Neural progenitor cell (in vitro differentiated cells): ENCODE data around the gene HAND2. TPM values are rescaled to one million over a fixed set of nuclear protein-coding genes. Genes with fewer than 3 reads are reported as not detected.

Experiments used
- DNase-seq: peaks from one replicate; pipeline ENCODE4 v3.0.0-alpha.2; 2016; ENCODE audit warnings: low spot score
- H2AFZ ChIP-seq: fragments of 200-600 bp; sonication (generic); replicated peaks from 2 replicates; pipeline ENCODE4 v1.6.1; 2016; ENCODE audit warnings: antibody characterized with exemption
- H3F3A ChIP-seq: fragments of 200-600 bp; sonication (generic); 2 replicates; pipeline ENCODE4 v1.6.1; 2016; ENCODE audit warnings: antibody characterized with exemption, low read depth
- H3K27ac ChIP-seq: fragments of 200-600 bp; sonication (generic); 2 replicates; pipeline ENCODE4 v1.5.1; 2016; ENCODE audit warnings: mild to moderate bottlenecking
- H3K27me3 ChIP-seq: fragments of 200-600 bp; sonication (generic); 2 replicates; pipeline ENCODE4 v1.6.1; 2016; ENCODE audit warnings: mild to moderate bottlenecking, moderate library complexity
- H3K36me3 ChIP-seq: fragments of 200-600 bp; sonication (generic); 2 replicates; pipeline ENCODE4 v1.5.1; 2016
- H3K4me1 ChIP-seq: fragments of 200-600 bp; sonication (generic); 2 replicates; pipeline ENCODE4 v1.6.1; 2016; ENCODE audit warnings: mixed run types
- H3K4me2 ChIP-seq: fragments of 200-600 bp; sonication (generic); 2 replicates; pipeline ENCODE4 v1.6.1; 2016
- H3K4me3 ChIP-seq: fragments of 200-600 bp; sonication (generic); 2 replicates; pipeline ENCODE4 v1.5.1; 2016
- H3K79me2 ChIP-seq: fragments of 200-600 bp; sonication (generic); 2 replicates; pipeline ENCODE4 v1.6.1; 2016; ENCODE audit warnings: low read depth
- H3K9ac ChIP-seq: fragments of 200-600 bp; sonication (generic); 2 replicates; pipeline ENCODE4 v1.6.1; 2016
- H3K9me3 ChIP-seq: fragments of 200-600 bp; sonication (generic); 2 replicates; pipeline ENCODE4 v1.5.1; 2016; ENCODE audit warnings: low read depth
- H4K20me1 ChIP-seq: fragments of 200-600 bp; sonication (generic); 2 replicates; pipeline ENCODE4 v1.6.1; 2016; ENCODE audit warnings: low read depth
- H3K27ac Mint-ChIP-seq: 3 replicates; pipeline ENCODE4 v1.8.0; 2021; ENCODE audit warnings: mixed read lengths
- H3K27me3 Mint-ChIP-seq: 2 replicates; pipeline ENCODE4 v1.8.0; 2022; ENCODE audit warnings: low read depth, mild to moderate bottlenecking, inconsistent platforms, moderate library complexity, mixed read lengths; ENCODE audit not compliant: insufficient read depth
- H3K36me3 Mint-ChIP-seq: 3 replicates; pipeline ENCODE4 v1.8.0; 2021; ENCODE audit warnings: mixed read lengths
- H3K4me1 Mint-ChIP-seq: 3 replicates; pipeline ENCODE4 v1.8.0; 2021; ENCODE audit warnings: mixed read lengths
- H3K4me3 Mint-ChIP-seq: 3 replicates; pipeline ENCODE4 v1.8.0; 2021; ENCODE audit warnings: mild to moderate bottlenecking, moderate library complexity, mixed read lengths
- H3K9me3 Mint-ChIP-seq: 3 replicates; pipeline ENCODE4 v1.8.0; 2020; ENCODE audit warnings: mixed read lengths
- EZH2 ChIP-seq: fragments of 200-600 bp; sonication (generic); IDR thresholded peaks from 2 replicates; pipeline ENCODE4 v1.6.1; 2017; ENCODE audit warnings: antibody characterized with exemption, mild to moderate bottlenecking, moderate library complexity
- EZH2phosphoT487 ChIP-seq: fragments of 200-600 bp; sonication (generic); IDR thresholded peaks from 2 replicates; pipeline ENCODE4 v1.6.1; 2017; ENCODE audit warnings: antibody characterized with exemption
- total RNA-seq: library from RNA; depleted of rRNA; stranded (reverse); fragments of >200 nt; gene quantifications from 2 replicates; pipeline ENCODE4 v1.2.3, GENCODE V29; 2015; ENCODE audit warnings: low replicate concordance
- TF ChIP-seq, protein P1 (sequence below): fragments of 200-600 bp; sonication (generic); IDR thresholded peaks from 2 replicates; pipeline ENCODE4 v1.5.1; 2017; ENCODE audit warnings: antibody characterized with exemption, mild to moderate bottlenecking

Gene HAND2
- total RNA-seq, 1 donor from 2014 or later: not detected

DNA sequence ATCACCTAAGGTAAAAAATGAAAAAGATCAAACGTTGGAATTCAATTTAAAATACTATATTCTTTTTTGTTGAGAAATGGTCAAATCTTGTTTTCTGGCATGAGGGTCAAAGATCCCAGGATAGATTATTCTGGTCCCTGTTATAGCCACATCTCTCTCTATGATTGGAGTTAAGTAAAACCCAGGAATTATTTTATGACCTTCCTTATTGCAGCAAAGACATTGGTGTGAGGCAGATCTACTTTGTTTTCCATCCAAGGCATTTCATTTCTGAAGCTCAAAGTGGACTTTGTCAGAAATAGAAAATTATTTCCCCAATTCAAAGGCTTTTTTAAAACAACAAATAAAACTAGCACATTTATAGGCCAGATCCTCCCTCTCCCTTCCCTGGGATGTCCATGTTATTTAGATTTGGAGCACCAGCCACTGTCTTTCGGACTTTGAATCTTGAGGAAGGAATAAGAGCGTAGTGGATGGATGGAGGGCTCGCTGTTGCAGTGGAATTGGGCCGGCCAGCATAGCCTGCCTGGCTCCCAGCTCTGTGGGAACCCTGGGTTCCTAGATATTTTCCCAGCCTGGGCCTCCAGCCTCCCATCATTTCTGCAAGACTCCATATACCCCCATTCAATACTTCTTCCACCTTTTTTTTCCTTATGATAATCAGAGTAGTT, 45.6 kb upstream of the HAND2 start:
- no peaks in the 10 kb centered on the region for H3K9me3 ChIP-seq
- Mint-ChIP-seq H3K27me3 (no peaks in the 10 kb centered on the region), H3K4me3 (no peak overlapping the region), H3K27ac (no peak overlapping the region), H3K9me3 (no peaks in the 10 kb centered on the region), H3K36me3 (no peaks in the 10 kb centered on the region), H3K4me1 (no peaks in the 10 kb centered on the region)
- no peak overlapping the region for H3K27ac ChIP-seq
- no peaks in the 10 kb centered on the region for H3K36me3 ChIP-seq
- peaks cover 8% of the 10 kb centered on the region for H3K4me1 ChIP-seq
- H3K27me3 ChIP-seq: no peaks in the 10 kb centered on the region
- TF ChIP-seq EZH2phosphoT487 (no peak), EZH2 (no peak)
- TF ChIP-seq, protein P1, sequence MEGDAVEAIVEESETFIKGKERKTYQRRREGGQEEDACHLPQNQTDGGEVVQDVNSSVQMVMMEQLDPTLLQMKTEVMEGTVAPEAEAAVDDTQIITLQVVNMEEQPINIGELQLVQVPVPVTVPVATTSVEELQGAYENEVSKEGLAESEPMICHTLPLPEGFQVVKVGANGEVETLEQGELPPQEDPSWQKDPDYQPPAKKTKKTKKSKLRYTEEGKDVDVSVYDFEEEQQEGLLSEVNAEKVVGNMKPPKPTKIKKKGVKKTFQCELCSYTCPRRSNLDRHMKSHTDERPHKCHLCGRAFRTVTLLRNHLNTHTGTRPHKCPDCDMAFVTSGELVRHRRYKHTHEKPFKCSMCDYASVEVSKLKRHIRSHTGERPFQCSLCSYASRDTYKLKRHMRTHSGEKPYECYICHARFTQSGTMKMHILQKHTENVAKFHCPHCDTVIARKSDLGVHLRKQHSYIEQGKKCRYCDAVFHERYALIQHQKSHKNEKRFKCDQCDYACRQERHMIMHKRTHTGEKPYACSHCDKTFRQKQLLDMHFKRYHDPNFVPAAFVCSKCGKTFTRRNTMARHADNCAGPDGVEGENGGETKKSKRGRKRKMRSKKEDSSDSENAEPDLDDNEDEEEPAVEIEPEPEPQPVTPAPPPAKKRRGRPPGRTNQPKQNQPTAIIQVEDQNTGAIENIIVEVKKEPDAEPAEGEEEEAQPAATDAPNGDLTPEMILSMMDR: no peak
- DNase-seq: no peak
- H3K79me2 ChIP-seq: no peaks in the 10 kb centered on the region
- H4K20me1 ChIP-seq: no peaks in the 10 kb centered on the region
- no peak overlapping the region for H3K4me3 ChIP-seq
- no peak overlapping the region for H3K4me2 ChIP-seq
- no peaks in the 10 kb centered on the region for H3F3A ChIP-seq
- H2AFZ ChIP-seq: no peak overlapping the region
- H3K9ac ChIP-seq: no peak overlapping the region

- Histone ChIP-seq H3K4me3 (no peak overlapping the region), H3F3A (no peaks in the 10 kb centered on the region), H4K20me1 (no peaks in the 10 kb centered on the region), H3K36me3 (no peaks in the 10 kb centered on the region), H3K9ac (no peak overlapping the region), H3K9me3 (no peaks in the 10 kb centered on the region), H2AFZ (no peak overlapping the region), H3K4me1 (peaks cover 12% of the 10 kb centered on the region), H3K79me2 (no peaks in the 10 kb centered on the region), H3K27ac (no peak overlapping the region), H3K4me2 (no peak overlapping the region), H3K27me3 (no peaks in the 10 kb centered on the region)
- no peak for DNase-seq
- Mint-ChIP-seq H3K27ac (no peak overlapping the region), H3K36me3 (no peaks in the 10 kb centered on the region), H3K27me3 (no peaks in the 10 kb centered on the region), H3K9me3 (no peaks in the 10 kb centered on the region), H3K4me3 (no peak overlapping the region), H3K4me1 (no peaks in the 10 kb centered on the region)
- TF ChIP-seq EZH2 (no peak), EZH2phosphoT487 (no peak)
- TF ChIP-seq, protein P1: no peak
Measured at GRCh38 chr4:173573725-173574124, 43.7 kb upstream of the HAND2 start.

- Histone ChIP-seq H3K36me3 (no peaks in the 10 kb centered on the region), H3K9me3 (no peaks in the 10 kb centered on the region), H3K27ac (no peak overlapping the region), H3K4me1 (peaks cover 12% of the 10 kb centered on the region), H2AFZ (no peak overlapping the region), H3K79me2 (no peaks in the 10 kb centered on the region), H3F3A (no peaks in the 10 kb centered on the region), H3K27me3 (no peaks in the 10 kb centered on the region), H3K9ac (no peak overlapping the region), H3K4me3 (no peak overlapping the region), H3K4me2 (no peak overlapping the region), H4K20me1 (no peaks in the 10 kb centered on the region)
- Mint-ChIP-seq H3K27ac (no peak overlapping the region), H3K4me1 (no peaks in the 10 kb centered on the region), H3K9me3 (no peaks in the 10 kb centered on the region), H3K36me3 (no peaks in the 10 kb centered on the region), H3K27me3 (peaks cover 3% of the 10 kb centered on the region), H3K4me3 (no peak overlapping the region)
- no peak for DNase-seq
- TF ChIP-seq, protein P1: no peak
- TF ChIP-seq EZH2phosphoT487 (no peak), EZH2 (no peak)
Measured at GRCh38 chr4:173573286-173573685, 43.3 kb upstream of the HAND2 start.
